GM19468 (cell line): ENCODE results near the gene DSCAML1.

Experiments used
- ATAC-seq: cut with Tn5 transposase; IDR thresholded peaks from one replicate; pipeline ENCODE4 v1.9.1; 2021; ENCODE audit warnings: mild to moderate bottlenecking, moderate library complexity, moderate number of reproducible peaks; ENCODE audit not compliant: unreplicated experiment; ENCODE audit errors: extremely low read depth

Gene DSCAML1

GRCh38 chr11:117625237-117625636 is 171.8 kb downstream of the DSCAML1 start:
- no peak for ATAC-seq

DNA sequence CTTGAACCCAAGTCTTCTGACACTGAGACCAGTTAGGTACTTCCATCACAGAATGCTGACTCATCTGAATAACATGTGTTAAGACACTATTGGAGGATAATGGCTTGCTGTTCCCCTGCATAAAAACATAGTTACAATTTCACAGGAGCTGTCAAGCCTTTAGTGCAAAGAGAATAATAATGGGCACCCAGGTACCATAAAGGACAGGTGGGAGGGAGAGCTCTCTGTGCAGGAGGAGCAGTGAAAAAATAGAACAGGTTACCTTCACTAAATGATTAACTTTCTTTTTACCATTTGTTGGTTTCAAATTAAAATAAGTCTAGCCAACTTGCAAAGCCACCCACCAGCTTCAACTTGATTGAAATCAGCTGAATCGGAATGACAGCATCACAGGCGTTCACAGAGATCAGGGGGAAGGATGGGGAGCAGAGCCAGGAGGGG is 173.2 kb downstream of the DSCAML1 start:
- no peak for ATAC-seq

- ATAC-seq = no peak
Observed at GRCh38 chr11:117621226-117621625, 175.8 kb downstream of the DSCAML1 start.

- no peak for ATAC-seq
Observed at GRCh38 chr11:117620659-117621058, 176.4 kb downstream of the DSCAML1 start.

GRCh38 chr11:117620086-117620485 is 176.9 kb downstream of the DSCAML1 start:
- ATAC-seq = no peak

GRCh38 chr11:117619661-117620060 is 177.4 kb downstream of the DSCAML1 start:
- no peak for ATAC-seq

DNA sequence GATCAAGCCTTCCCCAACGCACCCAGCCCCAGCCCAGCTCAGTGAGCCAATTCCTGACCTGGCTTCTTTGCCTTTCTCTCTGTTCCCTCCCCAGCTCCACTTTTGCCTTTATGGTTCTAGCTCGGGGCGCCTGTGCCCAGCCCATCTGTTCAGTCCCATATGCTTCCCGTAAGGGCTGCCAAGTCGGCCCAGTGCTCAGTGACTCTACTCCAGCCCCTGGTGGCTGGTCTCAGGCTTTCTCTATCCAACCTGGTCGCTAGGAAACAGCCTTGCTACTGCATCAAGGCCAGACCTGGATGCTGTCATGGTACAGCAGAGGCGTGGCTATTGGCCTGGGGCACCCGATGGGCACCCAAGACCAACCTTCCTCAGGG is 178.0 kb downstream of the DSCAML1 start:
- no peak for ATAC-seq

DNA sequence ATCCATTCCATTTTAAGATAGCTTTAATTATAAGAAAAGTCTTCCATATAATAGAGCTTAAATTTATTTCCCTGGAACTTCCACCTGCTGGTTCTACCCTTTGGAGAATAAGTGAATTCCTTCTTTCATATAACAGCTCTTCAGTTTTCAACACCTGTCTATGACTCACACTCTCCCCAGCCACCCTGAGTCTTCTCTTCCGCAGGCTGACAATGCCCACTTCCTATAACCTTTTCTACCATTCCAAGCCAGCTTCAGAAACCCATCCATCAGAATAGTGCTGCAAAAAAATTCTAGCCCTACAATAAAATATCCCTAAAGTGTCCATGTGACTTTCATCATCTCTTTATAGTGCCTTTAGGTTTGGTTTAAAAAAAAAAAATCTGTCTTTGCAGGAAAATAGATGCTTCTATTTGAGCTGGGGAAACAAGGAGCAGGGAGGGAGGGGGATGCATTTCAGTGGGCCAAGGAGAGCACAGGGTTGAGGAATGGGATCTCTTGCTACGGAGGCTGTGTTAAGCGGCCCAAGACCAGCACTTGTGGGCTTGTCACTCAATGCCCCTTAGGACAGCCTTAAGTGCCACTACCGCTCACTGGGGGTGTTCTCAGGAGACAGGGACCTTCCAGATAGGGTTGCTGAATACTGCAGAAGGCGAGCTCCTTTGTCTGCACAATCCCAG is 178.6 kb downstream of the DSCAML1 start:
- no peak for ATAC-seq

- no peak for ATAC-seq
Observed at GRCh38 chr11:117616979-117617378, 180.0 kb downstream of the DSCAML1 start.

GRCh38 chr11:117614728-117615127 is 182.3 kb downstream of the DSCAML1 start:
- no peak for ATAC-seq

- ATAC-seq = no peak
Observed at GRCh38 chr11:117613521-117613920, 183.5 kb downstream of the DSCAML1 start.

- no peak for ATAC-seq
Observed at GRCh38 chr11:117612177-117612576, 184.8 kb downstream of the DSCAML1 start.

DNA sequence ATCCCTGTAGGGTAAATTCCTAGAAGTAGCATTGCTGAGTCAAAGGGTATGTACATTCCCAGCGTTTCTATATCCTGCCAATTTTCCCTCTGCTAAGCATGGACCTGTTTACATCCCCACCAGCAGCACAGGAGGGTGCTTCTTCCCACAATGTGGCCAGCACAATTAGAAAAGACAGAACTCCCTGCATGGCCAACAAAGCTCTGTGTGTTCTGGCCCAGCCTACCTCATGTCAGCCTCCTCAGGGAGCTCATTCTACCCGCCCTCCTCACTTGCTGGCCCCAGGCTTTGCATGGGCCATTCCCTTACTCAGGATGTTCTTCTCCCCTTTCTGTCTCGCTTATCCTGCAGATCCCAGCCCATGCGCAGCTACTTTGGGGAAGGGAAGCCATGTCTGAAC is 186.1 kb downstream of the DSCAML1 start:
- ATAC-seq = no peak

- ATAC-seq = no peak
Observed at GRCh38 chr11:117610045-117610444, 187.0 kb downstream of the DSCAML1 start.

GRCh38 chr11:117607449-117607848 is 189.6 kb downstream of the DSCAML1 start:
- ATAC-seq = no peak

GRCh38 chr11:117606790-117607189 is 190.2 kb downstream of the DSCAML1 start:
- ATAC-seq = no peak

GRCh38 chr11:117606211-117606610 is 190.8 kb downstream of the DSCAML1 start:
- no peak for ATAC-seq

DNA sequence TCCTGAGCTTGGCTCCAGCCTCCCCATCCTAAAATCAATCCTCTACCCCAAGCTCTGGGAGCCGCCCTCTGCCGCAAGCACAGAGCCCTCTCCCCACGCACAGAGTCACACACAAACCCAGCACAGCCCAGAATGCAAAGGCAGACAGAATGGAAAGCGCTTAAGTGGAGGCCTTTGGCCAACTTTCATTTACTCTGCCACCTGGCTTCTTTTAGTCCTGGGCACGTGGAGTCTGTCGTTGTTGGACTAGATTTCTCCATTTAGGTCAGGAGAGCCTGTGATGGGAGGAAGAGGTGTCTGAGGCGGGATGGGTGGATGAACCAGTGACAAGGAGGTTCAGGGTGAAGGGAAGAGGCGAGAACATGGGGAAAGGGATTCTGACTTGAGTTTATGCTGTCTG is 191.7 kb downstream of the DSCAML1 start:
- no peak for ATAC-seq

DNA sequence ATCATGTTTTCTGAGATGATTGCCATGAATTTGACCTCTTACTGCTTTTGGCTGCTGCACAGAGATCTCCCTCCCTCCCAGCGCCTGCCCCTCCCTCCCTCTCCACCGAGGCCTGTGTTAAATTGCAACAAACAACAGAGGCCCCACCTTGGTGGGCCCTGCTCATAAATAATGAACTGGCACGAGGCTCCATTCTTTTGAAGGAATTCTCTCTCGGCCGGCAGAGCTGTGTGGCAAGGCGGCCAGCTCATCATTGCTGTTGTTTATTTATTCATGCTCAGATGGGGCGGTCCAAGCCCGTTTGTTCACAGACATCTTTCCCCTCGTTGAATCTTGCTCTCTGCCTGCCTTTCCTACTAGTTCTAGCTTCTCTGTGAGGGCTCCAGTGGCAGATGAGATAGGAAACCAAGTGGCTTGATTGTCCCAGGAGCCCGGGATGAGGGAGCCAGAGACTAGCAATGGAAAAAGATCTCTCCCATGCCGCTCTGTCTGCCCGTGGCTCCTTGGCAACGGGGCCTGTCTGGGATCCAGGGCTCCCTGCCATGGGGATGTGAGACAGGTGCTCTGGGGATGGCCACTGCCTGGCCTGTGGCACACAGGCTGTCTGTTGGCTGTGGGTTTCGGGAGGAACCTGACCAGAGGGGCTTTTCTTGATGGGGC is 192.6 kb downstream of the DSCAML1 start:
- ATAC-seq = no peak

DNA sequence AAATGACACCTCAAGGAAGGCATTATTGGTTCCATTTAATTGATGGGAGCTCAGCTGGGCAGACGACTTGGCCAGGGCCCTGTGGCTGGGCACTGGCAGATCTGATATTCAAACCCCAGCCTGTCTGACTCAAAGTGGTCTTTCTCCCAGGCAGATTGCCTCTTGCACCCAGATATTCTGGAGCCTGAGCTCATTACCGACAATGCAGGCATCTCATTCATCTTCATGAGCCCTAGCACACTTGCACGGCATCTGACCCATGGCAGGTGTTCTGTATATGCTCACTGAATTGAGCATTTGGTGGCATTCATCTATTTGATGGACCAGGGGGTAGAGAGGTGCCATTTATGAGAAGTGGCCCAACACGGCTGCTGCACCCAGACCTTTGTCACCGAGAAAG is 193.1 kb downstream of the DSCAML1 start:
- no peak for ATAC-seq

DNA sequence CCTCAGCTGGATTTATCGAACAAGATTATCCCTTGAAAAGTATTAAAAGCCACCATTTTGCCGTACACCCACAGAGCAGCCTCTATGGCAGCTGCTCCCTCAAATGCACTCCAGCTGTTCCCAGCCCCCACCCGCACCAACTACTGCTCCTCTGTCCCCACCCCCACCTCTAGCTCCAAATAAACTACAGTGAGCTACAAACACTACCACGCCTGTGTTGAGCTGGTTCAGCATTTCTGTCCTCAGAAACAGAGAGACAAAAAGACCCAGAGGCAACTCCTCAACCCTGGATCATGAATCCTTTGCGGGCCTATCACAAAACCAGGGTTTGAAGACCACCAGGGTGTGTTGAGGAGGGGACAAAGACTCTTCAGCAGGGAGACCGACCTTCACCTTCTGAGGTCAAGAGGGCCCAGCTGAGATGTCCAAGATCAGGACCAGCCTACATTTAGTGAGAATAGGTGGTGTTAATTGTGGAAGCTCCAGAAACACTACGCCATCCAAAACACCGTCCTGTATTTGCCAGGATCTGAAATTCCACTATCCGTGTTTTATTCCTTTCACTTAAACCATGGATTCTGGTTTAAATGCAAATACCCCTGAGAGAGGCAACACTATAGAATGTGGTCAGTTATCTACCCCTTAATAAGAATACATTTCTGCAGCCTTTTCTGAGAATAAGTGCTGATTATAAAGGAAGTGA is 195.9 kb downstream of the DSCAML1 start:
- ATAC-seq = no peak
